T-helper 1 cell (primary cell): ENCODE measurements around the gene WWTR1.

Source experiments
- DNase-seq, 5 donors: peaks; one replicate each; pipeline ENCODE4 v3.0.0-alpha.2; 2012 to 2020

The WWTR1 gene

GRCh38 chr3:149654188-149654601 lies 3.6 kb downstream of the WWTR1 start:
- no peak for DNase-seq

GRCh38 chr3:149653564-149653963 lies 4.3 kb downstream of the WWTR1 start:
- DNase-seq, result no peak

GRCh38 chr3:149653136-149653535 lies 4.7 kb downstream of the WWTR1 start:
- DNase-seq, result no peak

- no peak for DNase-seq
Observed at GRCh38 chr3:149650828-149651227, 7.0 kb downstream of the WWTR1 start.

- DNase-seq, result no peak
Observed at GRCh38 chr3:149648525-149648924, 9.3 kb downstream of the WWTR1 start.

GRCh38 chr3:149647812-149648211 lies 10.0 kb downstream of the WWTR1 start:
- no peak for DNase-seq

- no peak for DNase-seq
Observed at GRCh38 chr3:149647285-149647684, 10.5 kb downstream of the WWTR1 start.

- DNase-seq, result no peak
Observed at GRCh38 chr3:149646181-149646766, 11.6 kb downstream of the WWTR1 start.

GRCh38 chr3:149643963-149644362 lies 13.9 kb downstream of the WWTR1 start:
- DNase-seq, result no peak

- DNase-seq, result no peak
Observed at GRCh38 chr3:149643482-149643798, 14.4 kb downstream of the WWTR1 start.

GRCh38 chr3:149640976-149641728 lies 16.7 kb downstream of the WWTR1 start:
- no peak for DNase-seq

GRCh38 chr3:149639093-149639486 lies 18.7 kb downstream of the WWTR1 start:
- DNase-seq, result no peak

GRCh38 chr3:149638228-149639092 lies 19.4 kb downstream of the WWTR1 start:
- no peak for DNase-seq

GRCh38 chr3:149635396-149635795 lies 22.4 kb downstream of the WWTR1 start:
- no peak for DNase-seq

- no peak for DNase-seq
Observed at GRCh38 chr3:149634573-149634972, 23.3 kb downstream of the WWTR1 start.

- no peak for DNase-seq
Observed at GRCh38 chr3:149634072-149634471, 23.8 kb downstream of the WWTR1 start.

GRCh38 chr3:149632225-149632624 lies 25.6 kb downstream of the WWTR1 start:
- no peak for DNase-seq

GRCh38 chr3:149630806-149631205 lies 27.0 kb downstream of the WWTR1 start:
- DNase-seq, result no peak

- DNase-seq, result no peak
Observed at GRCh38 chr3:149628957-149629670, 28.7 kb downstream of the WWTR1 start.

- no peak for DNase-seq
Observed at GRCh38 chr3:149626671-149627070, 31.2 kb downstream of the WWTR1 start.

GRCh38 chr3:149625795-149626194 lies 32.0 kb downstream of the WWTR1 start:
- DNase-seq, result no peak

- no peak for DNase-seq
Observed at GRCh38 chr3:149623824-149624223, 34.0 kb downstream of the WWTR1 start.
